ENCODE measurements around the gene CSRNP3.

GRCh38 chr2:165474619-165475276 is 5.2 kb downstream of the CSRNP3 start:
- no peak for TF ChIP-seq CTCF (conservative IDR thresholded peaks at IDR 0.05; ENCODE audit: low read depth, low read length)
- no peak for TF ChIP-seq EZH2 (IDR thresholded peaks at IDR 0.05; ENCODE audit: borderline replicate concordance, low read depth, low read length, poor library complexity, severe bottlenecking)
